ENCODE results near the gene CTIF. TPM values are rescaled to one million over a fixed set of nuclear protein-coding genes. Genes with fewer than 3 reads are reported as not detected.

The CTIF gene
- total and polyA plus RNA-seq, 4 donors, result 10.6 to 26.7 (median 12.3) TPM

DNA sequence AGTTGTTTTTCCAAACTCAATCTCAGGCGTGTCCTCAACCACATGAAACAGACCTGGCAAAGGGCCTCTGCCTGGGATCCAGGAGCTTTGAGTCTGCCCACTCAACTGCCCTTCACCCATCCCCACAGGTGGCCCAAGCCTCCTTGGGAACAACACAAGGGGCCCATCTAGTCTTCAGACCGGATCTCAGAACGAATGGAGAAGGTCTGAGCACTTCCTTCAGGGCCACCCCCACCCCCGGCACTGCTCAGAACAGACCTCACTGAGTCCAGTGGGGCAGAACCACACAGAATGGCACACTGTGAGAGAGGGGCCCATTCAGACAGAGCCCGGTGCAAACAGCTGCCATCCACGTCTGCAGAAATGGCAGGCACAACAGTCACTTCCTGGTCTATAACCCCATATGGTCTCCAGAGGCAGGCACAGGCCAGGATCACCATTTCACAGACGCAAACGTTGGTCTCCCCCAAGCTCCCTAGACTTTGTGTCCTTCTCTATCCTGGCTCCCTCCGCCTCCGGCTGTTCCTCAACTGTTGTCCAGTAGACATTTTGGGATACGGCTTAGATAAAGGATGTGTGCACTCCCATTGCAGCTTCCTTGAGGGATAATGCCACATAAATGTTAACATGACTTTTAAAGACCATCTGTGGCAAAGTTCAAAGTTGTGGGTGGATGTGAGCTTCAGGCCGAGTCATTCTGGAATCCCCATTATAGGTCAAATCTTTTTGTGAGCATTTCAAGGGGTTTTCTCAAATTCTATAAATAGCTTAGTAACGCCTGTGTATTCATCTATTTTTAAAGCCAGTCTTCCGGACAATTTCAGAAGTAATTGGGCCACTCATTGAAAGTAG, 262.3 kb downstream of the CTIF start:
- 82% methylated on average over 14 of the region's 14 CpGs for WGBS
- peaks cover 6 to 16% (median 12%) of the 10 kb centered on the region in 4 donors for H3K4me1 ChIP-seq (ENCODE audit: control insufficient read depth in 4 of 4, insufficient read depth in 4 of 4, low read length in 3 of 4)
- H3K9me3 ChIP-seq (ENCODE audit: control insufficient read depth in 4 of 4, low read length in 3 of 4), result no peaks in the 10 kb centered on the region
- H3K4me3 ChIP-seq (ENCODE audit: low read depth in 1 of 3, low read length in 3 of 3), result no peak overlapping the region
- no peak overlapping the region for H3K9ac ChIP-seq (ENCODE audit: low read depth in 1 of 2, low read length in 2 of 2)
- TF ChIP-seq NR2F2 (IDR thresholded peaks at IDR 0.05) (no peak), GABPA (IDR thresholded peaks at IDR 0.05 in 1 of 2, conservative IDR thresholded peaks at IDR 0.05 in 1 of 2) (no peak), FOXA1 (IDR thresholded peaks at IDR 0.05) (no peak), JUND (IDR thresholded peaks at IDR 0.05) (no peak), HNF4G (IDR thresholded peaks at IDR 0.05) (no peak), YY1 (IDR thresholded peaks at IDR 0.05) (no peak), FOXA2 (IDR thresholded peaks at IDR 0.05) (no peak), RXRA (IDR thresholded peaks at IDR 0.05) (no peak), TAF1 (conservative IDR thresholded peaks at IDR 0.05) (no peak)
- TF ChIP-seq, protein P1, sequence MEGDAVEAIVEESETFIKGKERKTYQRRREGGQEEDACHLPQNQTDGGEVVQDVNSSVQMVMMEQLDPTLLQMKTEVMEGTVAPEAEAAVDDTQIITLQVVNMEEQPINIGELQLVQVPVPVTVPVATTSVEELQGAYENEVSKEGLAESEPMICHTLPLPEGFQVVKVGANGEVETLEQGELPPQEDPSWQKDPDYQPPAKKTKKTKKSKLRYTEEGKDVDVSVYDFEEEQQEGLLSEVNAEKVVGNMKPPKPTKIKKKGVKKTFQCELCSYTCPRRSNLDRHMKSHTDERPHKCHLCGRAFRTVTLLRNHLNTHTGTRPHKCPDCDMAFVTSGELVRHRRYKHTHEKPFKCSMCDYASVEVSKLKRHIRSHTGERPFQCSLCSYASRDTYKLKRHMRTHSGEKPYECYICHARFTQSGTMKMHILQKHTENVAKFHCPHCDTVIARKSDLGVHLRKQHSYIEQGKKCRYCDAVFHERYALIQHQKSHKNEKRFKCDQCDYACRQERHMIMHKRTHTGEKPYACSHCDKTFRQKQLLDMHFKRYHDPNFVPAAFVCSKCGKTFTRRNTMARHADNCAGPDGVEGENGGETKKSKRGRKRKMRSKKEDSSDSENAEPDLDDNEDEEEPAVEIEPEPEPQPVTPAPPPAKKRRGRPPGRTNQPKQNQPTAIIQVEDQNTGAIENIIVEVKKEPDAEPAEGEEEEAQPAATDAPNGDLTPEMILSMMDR (IDR thresholded peaks at IDR 0.05; ENCODE audit: low read depth, low read length, missing input control), result no peak
- TF ChIP-seq, protein P2, sequence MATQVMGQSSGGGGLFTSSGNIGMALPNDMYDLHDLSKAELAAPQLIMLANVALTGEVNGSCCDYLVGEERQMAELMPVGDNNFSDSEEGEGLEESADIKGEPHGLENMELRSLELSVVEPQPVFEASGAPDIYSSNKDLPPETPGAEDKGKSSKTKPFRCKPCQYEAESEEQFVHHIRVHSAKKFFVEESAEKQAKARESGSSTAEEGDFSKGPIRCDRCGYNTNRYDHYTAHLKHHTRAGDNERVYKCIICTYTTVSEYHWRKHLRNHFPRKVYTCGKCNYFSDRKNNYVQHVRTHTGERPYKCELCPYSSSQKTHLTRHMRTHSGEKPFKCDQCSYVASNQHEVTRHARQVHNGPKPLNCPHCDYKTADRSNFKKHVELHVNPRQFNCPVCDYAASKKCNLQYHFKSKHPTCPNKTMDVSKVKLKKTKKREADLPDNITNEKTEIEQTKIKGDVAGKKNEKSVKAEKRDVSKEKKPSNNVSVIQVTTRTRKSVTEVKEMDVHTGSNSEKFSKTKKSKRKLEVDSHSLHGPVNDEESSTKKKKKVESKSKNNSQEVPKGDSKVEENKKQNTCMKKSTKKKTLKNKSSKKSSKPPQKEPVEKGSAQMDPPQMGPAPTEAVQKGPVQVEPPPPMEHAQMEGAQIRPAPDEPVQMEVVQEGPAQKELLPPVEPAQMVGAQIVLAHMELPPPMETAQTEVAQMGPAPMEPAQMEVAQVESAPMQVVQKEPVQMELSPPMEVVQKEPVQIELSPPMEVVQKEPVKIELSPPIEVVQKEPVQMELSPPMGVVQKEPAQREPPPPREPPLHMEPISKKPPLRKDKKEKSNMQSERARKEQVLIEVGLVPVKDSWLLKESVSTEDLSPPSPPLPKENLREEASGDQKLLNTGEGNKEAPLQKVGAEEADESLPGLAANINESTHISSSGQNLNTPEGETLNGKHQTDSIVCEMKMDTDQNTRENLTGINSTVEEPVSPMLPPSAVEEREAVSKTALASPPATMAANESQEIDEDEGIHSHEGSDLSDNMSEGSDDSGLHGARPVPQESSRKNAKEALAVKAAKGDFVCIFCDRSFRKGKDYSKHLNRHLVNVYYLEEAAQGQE (IDR thresholded peaks at IDR 0.05), result no peak
- TF ChIP-seq, protein P3, sequence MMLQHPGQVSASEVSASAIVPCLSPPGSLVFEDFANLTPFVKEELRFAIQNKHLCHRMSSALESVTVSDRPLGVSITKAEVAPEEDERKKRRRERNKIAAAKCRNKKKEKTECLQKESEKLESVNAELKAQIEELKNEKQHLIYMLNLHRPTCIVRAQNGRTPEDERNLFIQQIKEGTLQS (IDR thresholded peaks at IDR 0.05), result no peak
- DNase-seq (ENCODE audit: low spot score), result no peak
- H3K36me3 ChIP-seq (ENCODE audit: control insufficient read depth in 4 of 4, insufficient read depth in 3 of 4, low read depth in 1 of 4, low read length in 3 of 4), result peaks cover 2 to 16% (median 5%) of the 10 kb centered on the region in 4 donors
- peak overlapping the region; percentile 60 to 79 for H3K27ac ChIP-seq (ENCODE audit: low read depth in 1 of 2, low read length in 2 of 2)
- H3K27me3 ChIP-seq (ENCODE audit: control insufficient read depth in 4 of 4, insufficient read depth in 4 of 4, low read length in 3 of 4), result no peaks in the 10 kb centered on the region

DNA sequence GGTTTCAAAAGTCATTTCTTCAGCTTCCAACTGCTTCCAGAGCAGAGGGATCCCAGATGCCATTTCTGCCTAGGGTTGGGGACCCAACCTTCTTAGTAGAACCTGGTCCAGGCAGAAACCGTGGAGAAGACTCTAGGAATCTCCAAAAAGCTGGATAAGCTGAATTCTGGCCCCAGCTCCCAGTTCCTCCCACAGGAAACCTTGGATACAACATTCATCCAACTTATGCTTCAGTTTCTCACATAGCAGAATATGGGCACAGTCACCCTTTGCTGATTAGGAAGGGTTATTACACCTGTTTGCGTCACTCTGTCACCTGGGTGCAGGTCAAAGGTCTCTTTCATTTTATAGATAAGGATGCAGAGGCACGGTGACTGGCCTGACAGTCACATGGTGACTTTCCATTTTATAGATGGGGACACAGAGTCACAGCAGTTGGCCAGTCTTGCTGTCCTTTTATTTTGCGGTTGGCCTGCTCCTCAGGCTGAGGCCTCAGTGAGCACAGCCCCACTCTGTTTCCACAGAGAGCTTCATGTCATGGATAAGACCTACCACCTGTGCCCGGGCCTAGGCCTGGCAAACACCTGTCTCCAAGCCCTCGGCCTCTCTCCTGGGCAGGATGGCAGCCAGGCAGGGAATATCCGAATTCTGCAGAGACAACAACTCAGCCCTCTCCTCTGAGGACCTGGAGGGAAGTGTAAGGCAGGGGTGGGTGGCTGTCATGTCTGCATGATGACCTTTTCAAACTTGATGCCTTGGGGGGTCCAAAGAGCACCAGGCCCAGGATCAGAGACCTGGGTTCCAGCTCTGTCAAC, 263.1 kb downstream of the CTIF start:
- DNase-seq (ENCODE audit: low spot score), result no peak
- peak overlapping the region; percentile 60 to 79 for H3K27ac ChIP-seq (ENCODE audit: low read depth in 1 of 2, low read length in 2 of 2)
- peaks cover 6 to 16% (median 12%) of the 10 kb centered on the region in 4 donors for H3K4me1 ChIP-seq (ENCODE audit: control insufficient read depth in 4 of 4, insufficient read depth in 4 of 4, low read length in 3 of 4)
- WGBS, result 63% methylated on average over 7 of the region's 7 CpGs
- H3K9me3 ChIP-seq (ENCODE audit: control insufficient read depth in 4 of 4, low read length in 3 of 4), result no peaks in the 10 kb centered on the region
- no peak overlapping the region for H3K9ac ChIP-seq (ENCODE audit: low read depth in 1 of 2, low read length in 2 of 2)
- H3K36me3 ChIP-seq (ENCODE audit: control insufficient read depth in 4 of 4, insufficient read depth in 3 of 4, low read depth in 1 of 4, low read length in 3 of 4), result peaks cover 0 to 16% (median 2%) of the 10 kb centered on the region in 4 donors
- H3K4me3 ChIP-seq (ENCODE audit: low read depth in 1 of 3, low read length in 3 of 3), result no peak overlapping the region
- H3K27me3 ChIP-seq (ENCODE audit: control insufficient read depth in 4 of 4, insufficient read depth in 4 of 4, low read length in 3 of 4), result no peaks in the 10 kb centered on the region
- TF ChIP-seq EGR1 (IDR thresholded peaks at IDR 0.05; ENCODE audit: low read depth in 2 of 2) (peak in 1 of 2 donors; percentile 60), GABPA (IDR thresholded peaks at IDR 0.05 in 1 of 2, conservative IDR thresholded peaks at IDR 0.05 in 1 of 2) (no peak), RAD21 (IDR thresholded peaks at IDR 0.05) (peak; percentile 40 to 52), TAF1 (conservative IDR thresholded peaks at IDR 0.05) (no peak), RXRA (IDR thresholded peaks at IDR 0.05) (peak; percentile 68 to 79), SP1 (IDR thresholded peaks at IDR 0.05) (peak; percentile 47), JUND (IDR thresholded peaks at IDR 0.05) (peak in 1 of 2 donors; percentile 23), NR2F2 (IDR thresholded peaks at IDR 0.05) (peak; percentile 78)
- TF ChIP-seq, protein P3 (IDR thresholded peaks at IDR 0.05), result peak; percentile 70
- TF ChIP-seq, protein P2 (IDR thresholded peaks at IDR 0.05), result peak; percentile 75
- TF ChIP-seq, protein P1 (IDR thresholded peaks at IDR 0.05; ENCODE audit: low read depth, low read length, missing input control), result no peak

Data from liver (tissue), 9 donors.